Vagina (tissue), 2 donors: Measurements from ENCODE around the gene GTF3C1. TPM values are rescaled to one million over a fixed set of nuclear protein-coding genes. Genes with fewer than 3 reads are reported as not detected.

Source experiments
- DNase-seq, 2 donors: peaks; one replicate each; pipeline ENCODE4 v3.0.0-alpha.2; 2017; ENCODE audit errors: extremely low spot score in 2 of 2
- H3K27ac ChIP-seq: fragments of 200-600 bp; sonication (generic); one replicate; pipeline ENCODE4 v1.5.1; 2019
- H3K27me3 ChIP-seq: fragments of 200-600 bp; sonication (generic); one replicate; pipeline ENCODE4 v1.5.1; 2019
- H3K36me3 ChIP-seq, 2 donors: fragments of 200-600 bp; sonication (generic); one replicate each; pipeline ENCODE4 v1.5.1; 2017 to 2019
- H3K4me1 ChIP-seq: fragments of 200-600 bp; sonication (generic); one replicate; pipeline ENCODE4 v1.5.1; 2019
- H3K4me3 ChIP-seq, 2 donors: fragments of 200-600 bp; sonication (generic); 1 replicate in 1 of 2; 2 replicates in 1 of 2; pipeline ENCODE4 v1.5.1; 2016 to 2019
- H3K9me3 ChIP-seq: fragments of 200-600 bp; sonication (generic); one replicate; pipeline ENCODE4 v1.5.1; 2019
- CTCF ChIP-seq, 3 experiments: fragments of 450-650 bp in 2 of 3; fragments of 200-600 bp in 1 of 3; sonication (generic) in 1 of 3; IDR thresholded peaks; one replicate each; pipeline ENCODE4 v1.5.1; 2017 to 2019; ENCODE audit warnings: antibody characterized with exemption in 3 of 3, mild to moderate bottlenecking in 2 of 3, moderate library complexity in 2 of 3
- POLR2A ChIP-seq, 2 donors: fragments of 450-650 bp; IDR thresholded peaks; one replicate each; pipeline ENCODE4 v1.6.1; 2017; ENCODE audit warnings: antibody characterized with exemption in 2 of 2, mild to moderate bottlenecking in 2 of 2, moderate library complexity in 2 of 2
- POLR2AphosphoS5 ChIP-seq, 2 donors: sonication (generic); formaldehyde crosslinking; IDR thresholded peaks; one replicate each; pipeline ENCODE4 v1.9.0; 2017; ENCODE audit warnings: antibody characterized with exemption in 2 of 2, mild to moderate bottlenecking in 2 of 2, low read depth in 1 of 2; ENCODE audit not compliant: insufficient read depth in 1 of 2
- intact Hi-C: fragments of 100-400 bp; cut with DNase I; formaldehyde crosslinking; loops from one replicate; pipeline ENCODE4 v1.15.1; 2023
- total RNA-seq: library from RNA; depleted of rRNA; stranded (reverse); fragments of >200 nt; gene quantifications from one replicate; pipeline ENCODE4 v1.2.3, GENCODE V29; 2016

GTF3C1 gene
- total RNA-seq, 1 donor from 2014 or later = 133 TPM

GRCh38 chr16:27474041-27474440 is 75.7 kb downstream of the GTF3C1 start:
- TF ChIP-seq POLR2A (IDR thresholded peaks at IDR 0.05) (no peak), CTCF (IDR thresholded peaks at IDR 0.05) (no peak), POLR2AphosphoS5 (IDR thresholded peaks at IDR 0.05; ENCODE audit: insufficient read depth in 1 of 2, low read depth in 1 of 2) (no peak)
- peaks cover 4 to 89% of the 10 kb centered on the region in 2 donors for H3K36me3 ChIP-seq

GRCh38 chr16:27473101-27473900 is 76.4 kb downstream of the GTF3C1 start:
- H3K36me3 ChIP-seq = peaks cover 4 to 94% of the 10 kb centered on the region in 2 donors
- intact Hi-C loops = no loop called here
- TF ChIP-seq CTCF (IDR thresholded peaks at IDR 0.05) (no peak), POLR2A (IDR thresholded peaks at IDR 0.05) (no peak), POLR2AphosphoS5 (IDR thresholded peaks at IDR 0.05; ENCODE audit: insufficient read depth in 1 of 2, low read depth in 1 of 2) (no peak)
- no peak overlapping the region for H3K4me3 ChIP-seq
- DNase-seq = no peak
- H3K4me1 ChIP-seq = no peaks in the 10 kb centered on the region
- no peaks in the 10 kb centered on the region for H3K9me3 ChIP-seq
- H3K27ac ChIP-seq = no peak overlapping the region
- H3K27me3 ChIP-seq = no peaks in the 10 kb centered on the region

More at GRCh38 chr16:27474041-27474440, 75.7 kb downstream of the GTF3C1 start:
- Histone ChIP-seq H3K27ac (no peak overlapping the region), H3K4me3 (no peak overlapping the region), H3K9me3 (no peaks in the 10 kb centered on the region), H3K4me1 (no peaks in the 10 kb centered on the region), H3K27me3 (no peaks in the 10 kb centered on the region)
- no peak for DNase-seq
- intact Hi-C loops = no loop called here

- Histone ChIP-seq H3K27ac (no peak overlapping the region), H3K9me3 (no peaks in the 10 kb centered on the region), H3K36me3 (peaks cover 4 to 94% of the 10 kb centered on the region in 2 donors), H3K4me3 (no peak overlapping the region), H3K4me1 (no peaks in the 10 kb centered on the region), H3K27me3 (no peaks in the 10 kb centered on the region)
- DNase-seq = no peak
- intact Hi-C loops = no loop called here
- TF ChIP-seq POLR2AphosphoS5 (IDR thresholded peaks at IDR 0.05; ENCODE audit: insufficient read depth in 1 of 2, low read depth in 1 of 2) (no peak), CTCF (IDR thresholded peaks at IDR 0.05) (no peak), POLR2A (IDR thresholded peaks at IDR 0.05) (no peak)
Measured at GRCh38 chr16:27472091-27473020, 77.4 kb downstream of the GTF3C1 start.

- no peak overlapping the region for H3K27ac ChIP-seq
- H3K36me3 ChIP-seq = peaks cover 4 to 94% of the 10 kb centered on the region in 2 donors
- TF ChIP-seq POLR2AphosphoS5 (IDR thresholded peaks at IDR 0.05; ENCODE audit: insufficient read depth in 1 of 2, low read depth in 1 of 2) (no peak), POLR2A (IDR thresholded peaks at IDR 0.05) (no peak), CTCF (IDR thresholded peaks at IDR 0.05) (no peak)
- H3K4me3 ChIP-seq = no peak overlapping the region
- no peaks in the 10 kb centered on the region for H3K4me1 ChIP-seq
- DNase-seq = no peak
- no peaks in the 10 kb centered on the region for H3K9me3 ChIP-seq
- intact Hi-C loops = no loop called here
- H3K27me3 ChIP-seq = no peaks in the 10 kb centered on the region
Measured at GRCh38 chr16:27471661-27472060, 78.1 kb downstream of the GTF3C1 start.
